Stimulated activated CD8-positive, alpha-beta memory T cell treated with anti-CD3 and anti-CD28 coated beads, Interleukin-2, amount 100 ng/mL, for 1 hour (primary cell): ENCODE measurements around the gene PRPF40B.
"Not testable (repeated sequence)": the region's sequence is repeated elsewhere in the genome, so short reads cannot be mapped to it uniquely, and the experiment has no call there.

Experiments used
- DNase-seq, 2 donors: peaks; one replicate each; pipeline ENCODE4 v3.0.0-alpha.2; 2020; ENCODE audit warnings: low read depth in 2 of 2

PRPF40B gene

GRCh38 chr12:49609059-49609874 is 14.1 kb upstream of the PRPF40B start:
- no peak for DNase-seq

GRCh38 chr12:49609875-49610154 is 13.5 kb upstream of the PRPF40B start:
- no peak for DNase-seq

DNA sequence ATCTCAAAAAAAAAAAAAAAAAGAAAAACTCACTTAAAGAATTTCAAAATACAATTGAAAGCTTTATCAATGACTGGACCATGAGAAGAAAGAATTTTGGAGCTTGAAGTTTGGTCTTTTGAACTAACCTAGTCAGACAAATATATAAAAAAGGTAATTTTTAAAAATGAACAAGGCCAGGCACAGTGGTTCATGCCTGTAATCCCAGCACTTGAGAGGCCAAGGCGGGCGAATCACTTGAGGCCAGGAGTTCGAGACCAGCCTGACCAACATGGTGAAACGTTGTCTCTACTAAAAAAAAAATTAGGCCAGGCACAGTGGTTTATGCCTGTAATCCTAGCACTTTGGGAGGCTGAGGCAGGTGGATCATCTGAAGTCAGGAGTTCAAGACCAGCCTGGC is 12.6 kb upstream of the PRPF40B start:
- not testable (repeated sequence) for DNase-seq

DNA sequence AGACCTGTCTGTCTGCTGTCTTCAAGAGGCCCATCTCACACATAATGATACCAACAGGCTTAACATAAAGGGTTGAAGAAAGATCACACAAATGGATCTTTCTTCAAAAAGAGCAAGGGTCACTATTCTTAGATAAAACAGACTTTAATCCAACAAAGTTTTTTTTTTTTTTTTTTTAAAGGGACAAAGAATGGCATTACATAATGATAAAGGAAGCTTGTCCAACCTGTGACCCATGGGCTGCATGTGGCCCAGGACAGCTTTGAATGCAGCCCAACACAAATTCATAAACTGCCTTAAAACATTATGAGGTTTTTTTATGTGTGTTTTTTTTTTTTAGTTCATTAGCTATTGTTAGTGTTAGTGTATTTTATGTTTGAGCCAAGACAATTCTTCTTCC is 11.2 kb upstream of the PRPF40B start:
- no peak for DNase-seq

DNA sequence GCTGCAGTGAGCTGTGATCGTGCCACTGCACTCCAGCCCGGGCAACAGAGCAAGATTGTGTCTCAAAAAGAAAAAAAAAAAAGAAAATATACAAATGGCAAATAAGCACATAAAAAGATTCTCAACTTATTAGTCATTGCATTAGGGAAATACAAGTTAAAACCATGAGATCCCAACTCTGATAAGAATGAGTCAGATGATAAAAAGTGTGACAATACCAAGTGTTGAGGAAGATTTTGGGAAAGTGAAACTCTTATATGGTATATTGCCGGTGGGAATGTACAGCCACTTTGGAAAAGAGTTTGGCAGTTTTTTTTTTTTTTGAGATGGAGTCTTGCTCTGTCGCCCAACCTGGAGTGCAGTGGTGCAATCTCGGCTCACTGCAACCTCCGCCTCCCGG is 7.6 kb upstream of the PRPF40B start:
- DNase-seq = no peak

DNA sequence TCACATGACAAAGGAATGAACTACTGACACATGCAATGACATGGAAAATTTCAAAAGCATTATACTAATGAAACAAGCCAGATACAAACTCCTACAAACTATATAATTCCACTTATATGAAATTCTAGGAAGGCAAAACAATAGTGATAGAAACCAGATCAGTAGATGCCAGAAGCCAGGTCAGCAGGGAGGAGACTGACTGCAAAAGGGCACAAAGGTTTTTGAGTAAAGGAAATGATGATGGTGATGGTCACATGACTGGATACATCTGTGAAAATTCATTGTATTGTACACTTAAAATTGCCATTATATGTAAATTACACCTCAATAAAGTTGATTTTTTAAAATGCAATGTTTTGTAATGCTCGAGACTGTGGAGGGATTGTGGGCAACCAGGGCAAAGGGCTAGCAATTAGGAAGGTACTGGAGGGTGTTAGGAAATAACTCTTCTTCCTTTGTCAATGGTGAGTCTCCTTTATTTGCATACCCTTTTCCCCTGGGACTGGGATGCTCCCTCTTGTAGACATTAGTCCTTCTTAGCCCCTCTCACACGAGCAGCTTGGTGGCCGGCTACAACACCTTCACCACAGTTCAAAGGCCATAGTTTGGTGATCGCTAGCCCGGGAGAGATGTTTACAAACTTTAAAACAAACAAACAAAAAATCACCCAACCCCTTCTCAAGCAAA is 6.7 kb upstream of the PRPF40B start:
- no peak for DNase-seq

DNA sequence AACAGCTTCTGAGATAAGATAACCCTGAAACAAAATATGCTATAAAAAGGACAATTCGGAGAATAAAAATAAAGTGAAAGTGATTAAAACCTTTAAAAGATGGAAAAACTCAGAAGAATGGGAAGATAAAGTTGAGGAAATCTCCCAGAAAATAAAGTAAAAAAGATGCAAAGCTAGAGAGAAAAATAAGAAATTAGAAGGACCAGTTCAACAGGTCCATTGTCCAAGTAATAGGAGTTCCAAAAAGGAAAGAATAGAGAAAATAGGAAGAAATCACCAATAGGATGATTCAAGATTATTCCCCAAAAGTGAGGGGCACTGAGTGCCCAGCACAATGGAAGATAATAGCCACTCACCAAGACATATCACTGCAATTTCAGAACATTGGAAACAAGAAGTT is 4.8 kb upstream of the PRPF40B start:
- DNase-seq = no peak

DNA sequence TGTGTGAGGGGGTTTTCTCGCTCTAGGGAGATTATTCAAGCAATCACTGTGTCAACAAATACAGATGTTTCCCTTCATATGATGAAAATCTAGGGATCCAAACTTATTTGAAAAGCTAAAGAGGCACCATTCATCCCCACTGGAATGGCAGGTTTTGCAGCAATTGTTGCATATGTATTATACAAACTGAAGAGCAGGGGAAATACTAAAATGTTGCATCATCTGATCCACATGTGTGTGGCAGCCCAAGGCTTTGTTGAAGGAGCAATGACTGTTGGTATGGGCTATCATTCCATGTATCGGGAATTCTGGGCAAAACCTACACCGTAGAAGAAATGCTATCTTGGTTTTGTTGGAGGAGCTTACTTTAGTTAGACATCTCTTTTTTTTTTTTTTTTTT is 4.1 kb upstream of the PRPF40B start:
- DNase-seq = no peak

DNA sequence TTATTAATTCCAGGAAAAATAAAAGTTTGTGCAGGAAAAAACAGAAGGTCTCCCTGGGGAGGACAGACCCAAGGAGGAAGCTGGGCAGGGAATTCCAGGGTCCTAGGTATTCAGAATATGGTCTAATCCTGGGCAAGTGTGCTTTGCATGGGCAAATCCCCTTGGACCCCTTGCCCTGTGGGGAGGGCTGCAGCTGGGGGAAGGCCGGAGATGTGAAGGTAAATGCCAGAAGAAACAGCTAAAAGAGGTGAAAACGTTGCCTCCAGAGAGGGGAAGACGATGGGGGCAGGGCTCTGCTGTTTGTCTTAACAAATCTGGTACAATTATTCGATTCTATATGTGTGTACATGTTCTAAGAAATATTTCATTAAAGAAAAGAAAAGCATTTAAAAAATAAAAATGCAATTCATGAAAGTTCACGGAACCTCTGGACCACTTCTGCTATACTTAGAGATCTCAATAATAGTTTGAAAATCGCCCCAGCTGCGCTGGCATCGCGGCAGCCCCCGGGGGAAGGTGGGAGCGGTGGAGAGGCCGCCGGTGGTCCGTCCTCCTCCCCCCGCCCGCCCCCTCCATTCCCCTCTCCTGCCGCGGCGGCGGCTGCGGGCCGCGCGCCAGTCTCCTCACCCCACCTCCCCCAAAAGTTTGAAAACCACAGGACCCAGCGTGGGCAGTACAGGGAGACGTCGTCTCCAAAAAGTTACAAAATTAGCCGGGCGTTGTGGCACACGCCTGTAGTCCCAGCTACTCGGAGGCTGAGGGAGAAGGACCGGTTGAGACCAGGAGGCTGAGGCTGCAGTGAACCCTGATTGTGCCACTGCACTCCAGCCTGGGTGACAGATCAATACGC is 1.5 kb upstream of the PRPF40B start:
- no peak for DNase-seq

GRCh38 chr12:49622501-49623141 is 740 bp upstream of the PRPF40B start:
- peak; percentile 7 to 9 for DNase-seq

DNA sequence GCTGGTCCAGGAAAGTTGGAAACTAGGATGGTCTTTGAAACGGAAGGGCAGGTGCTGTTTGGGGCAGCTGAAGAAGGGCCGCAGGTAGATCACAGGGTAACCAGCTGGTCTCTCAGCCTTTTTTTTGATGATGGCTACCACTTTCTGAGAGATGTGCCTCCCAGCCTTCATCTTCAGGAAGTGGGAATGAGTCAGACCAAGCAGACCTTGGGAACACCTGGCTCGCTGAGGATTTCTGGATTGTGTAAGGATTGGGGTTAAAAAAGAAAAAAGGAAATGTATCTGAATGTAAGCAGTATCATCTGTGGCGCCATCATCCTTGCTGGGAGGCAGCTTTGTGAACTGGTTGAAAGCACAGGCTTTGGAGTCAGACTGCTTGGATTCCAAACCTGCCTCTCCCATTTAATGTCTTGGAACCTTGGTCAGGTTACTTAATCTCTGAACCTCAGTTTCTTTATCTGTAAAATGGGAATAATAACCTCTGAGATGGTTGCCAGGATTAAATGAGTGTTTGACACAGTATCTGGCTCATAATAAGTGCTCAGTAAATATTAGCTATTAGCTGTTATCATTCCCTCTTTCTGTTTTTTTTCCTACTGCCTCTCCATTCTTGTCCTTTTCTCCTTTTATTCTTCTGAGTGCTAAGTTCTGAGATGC is 1.7 kb downstream of the PRPF40B start:
- no peak for DNase-seq

GRCh38 chr12:49626169-49626835 is 2.9 kb downstream of the PRPF40B start:
- no peak for DNase-seq

- no peak for DNase-seq
Observed at GRCh38 chr12:49626836-49627235, 3.5 kb downstream of the PRPF40B start.

DNA sequence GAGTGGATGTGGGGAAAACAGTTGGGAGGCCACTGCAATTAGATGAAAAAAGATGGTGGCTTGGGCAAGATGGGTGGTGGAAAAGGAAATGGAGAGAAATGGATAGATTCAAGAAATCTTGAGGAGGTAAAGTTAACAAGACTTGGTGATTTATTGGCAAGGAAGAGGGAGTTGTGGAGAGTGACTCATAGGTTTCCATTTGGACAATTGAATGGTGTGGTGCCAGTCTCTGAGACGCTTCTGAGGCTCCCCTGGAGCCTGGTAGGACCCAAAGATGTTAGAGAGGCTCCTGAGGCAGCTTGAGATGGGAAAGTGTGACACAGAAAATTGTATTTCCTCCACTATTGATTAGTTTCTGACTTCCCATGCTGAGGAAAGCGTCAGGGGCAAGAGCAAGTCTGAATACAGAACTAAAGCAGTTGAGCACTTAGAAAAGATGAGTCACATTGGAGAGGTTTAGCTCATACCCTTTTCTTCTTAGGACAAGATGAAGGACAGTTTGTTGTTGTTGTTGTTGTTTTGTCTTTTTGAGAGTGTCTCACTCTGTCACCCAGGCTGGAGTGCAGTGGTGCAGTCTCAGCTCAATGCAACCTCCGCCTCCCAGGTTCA is 4.5 kb downstream of the PRPF40B start:
- DNase-seq = no peak

DNA sequence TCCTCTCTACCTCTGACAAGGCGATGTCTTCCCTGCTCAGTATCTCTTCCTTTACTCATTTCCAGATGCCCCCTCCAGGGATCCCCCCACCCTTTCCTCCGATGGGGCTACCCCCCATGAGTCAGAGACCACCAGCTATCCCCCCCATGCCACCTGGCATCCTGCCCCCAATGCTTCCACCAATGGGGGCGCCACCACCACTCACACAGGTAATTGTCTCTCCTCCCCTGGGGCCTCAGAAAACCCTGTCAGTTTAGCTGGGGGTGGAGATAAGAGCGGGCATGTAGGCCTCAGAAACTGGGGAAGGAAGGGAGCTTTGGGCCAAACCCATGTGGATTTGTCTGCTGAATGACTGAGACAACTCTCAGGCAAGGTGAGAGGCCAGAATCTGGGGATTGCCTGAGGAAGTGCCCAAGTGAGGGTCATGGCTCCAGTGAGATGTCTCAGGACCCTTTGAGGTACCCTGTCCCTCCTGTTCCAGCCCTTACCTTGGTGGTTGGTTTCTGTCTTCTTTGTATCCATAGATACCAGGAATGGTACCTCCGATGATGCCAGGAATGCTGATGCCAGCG is 8.1 kb downstream of the PRPF40B start:
- no peak for DNase-seq

GRCh38 chr12:49632401-49632800 is 9.0 kb downstream of the PRPF40B start:
- DNase-seq = no peak

DNA sequence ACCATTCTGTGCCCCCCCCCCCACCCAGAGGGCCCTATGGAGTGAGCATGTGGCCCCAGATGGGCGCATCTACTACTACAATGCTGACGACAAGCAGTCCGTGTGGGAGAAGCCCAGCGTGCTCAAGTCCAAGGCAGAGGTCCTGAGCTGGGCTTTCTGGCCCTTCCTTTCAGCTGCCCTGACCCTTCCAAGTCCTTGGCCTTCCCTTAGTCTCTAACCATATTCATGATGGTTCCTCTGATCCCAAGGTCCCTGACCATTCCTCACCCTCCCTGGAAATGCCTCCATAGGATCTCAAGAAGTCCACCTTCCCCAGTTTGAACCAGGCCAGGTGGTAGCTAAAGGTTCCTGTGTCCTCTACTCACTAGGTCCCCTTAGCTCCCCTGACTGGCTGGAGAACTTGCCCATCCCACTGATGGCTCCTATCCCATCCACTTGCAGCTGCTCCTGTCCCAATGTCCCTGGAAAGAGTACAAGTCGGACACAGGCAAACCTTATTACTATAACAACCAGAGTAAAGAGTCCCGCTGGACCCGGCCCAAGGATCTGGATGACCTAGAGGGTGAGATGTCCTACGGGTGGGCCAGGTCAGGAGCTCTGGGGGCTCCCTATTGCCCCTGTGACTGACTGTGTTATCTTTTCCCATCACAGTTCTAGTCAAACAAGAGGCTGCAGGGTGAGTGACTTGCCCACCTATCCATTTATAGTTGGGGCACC is 9.8 kb downstream of the PRPF40B start:
- no peak for DNase-seq

GRCh38 chr12:49633703-49634345 is 10.5 kb downstream of the PRPF40B start:
- no peak for DNase-seq

- DNase-seq = no peak
Observed at GRCh38 chr12:49635036-49635435, 11.7 kb downstream of the PRPF40B start.
